SK-N-SH (cell line): ENCODE data around the gene VEGFD.

ENCODE experiments used
- CTCF ChIP-seq: fragments of 200-600 bp; sonication (generic); IDR thresholded peaks from 2 replicates; pipeline ENCODE4 v1.6.1; 2017; ENCODE audit warnings: antibody characterized with exemption, mild to moderate bottlenecking, moderate library complexity
- EP300 ChIP-seq, 2 experiments: IDR thresholded peaks; 2 replicates each; pipeline versions ENCODE4 v1.4.0 to v1.6.1; 2012; ENCODE audit warnings: borderline replicate concordance in 1 of 2, low read depth in 1 of 2, low read length in 1 of 2
- GABPA ChIP-seq: IDR thresholded peaks from 2 replicates; pipeline ENCODE4 v1.4.0; 2012; ENCODE audit warnings: low read depth, mild to moderate bottlenecking
- MAX ChIP-seq: IDR thresholded peaks from 2 replicates; pipeline ENCODE4 v1.4.0; 2012; ENCODE audit warnings: low read depth
- MXI1 ChIP-seq: IDR thresholded peaks from 2 replicates; pipeline ENCODE4 v1.6.1; 2012; ENCODE audit warnings: mild to moderate bottlenecking, low read depth, low read length, improper control_type of control experiment
- POLR2AphosphoS5 ChIP-seq: IDR thresholded peaks from 2 replicates; pipeline ENCODE4 v1.6.1; 2012; ENCODE audit warnings: low read depth, low read length
- RAD21 ChIP-seq: IDR thresholded peaks from 2 replicates; pipeline ENCODE4 v1.6.1; 2012; ENCODE audit warnings: mild to moderate bottlenecking, low read length
- REST ChIP-seq: IDR thresholded peaks from 2 replicates; pipeline ENCODE4 v1.6.1; 2012; ENCODE audit warnings: mild to moderate bottlenecking, low read depth, low read length, moderate library complexity
- RFX5 ChIP-seq: IDR thresholded peaks from 2 replicates; pipeline ENCODE4 v1.6.1; 2012; ENCODE audit warnings: mild to moderate bottlenecking, improper control_type of control experiment, low read length
- SMC3 ChIP-seq: IDR thresholded peaks from 2 replicates; pipeline ENCODE4 v1.6.1; 2012; ENCODE audit warnings: low read depth, low read length, improper control_type of control experiment

DNA sequence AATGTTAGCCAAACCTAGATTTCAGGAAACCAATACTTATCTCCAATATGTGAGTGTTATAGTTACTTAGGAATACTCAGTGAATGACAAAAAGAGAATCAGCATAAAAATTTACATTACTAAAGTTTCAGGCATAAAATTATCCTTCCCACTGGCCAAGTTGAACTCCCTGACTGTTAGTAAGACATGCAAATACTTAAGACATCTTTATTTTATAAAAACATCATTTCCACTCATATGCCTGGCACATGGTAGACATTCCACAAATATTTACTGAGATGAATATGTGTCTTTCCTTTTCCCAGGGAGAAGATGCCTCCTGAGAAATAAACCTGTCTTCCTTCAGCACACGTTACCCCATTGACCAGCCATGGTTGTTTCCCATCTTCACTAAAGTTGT, 7.3 kb downstream of the VEGFD start:
- no peak for TF ChIP-seq CTCF
- no peak for TF ChIP-seq MXI1
- no peak for TF ChIP-seq SMC3
- TF ChIP-seq MAX: no peak
- TF ChIP-seq RFX5: no peak
- peak in 1 of 2 experiments; percentile 13; a peak in 1 of 4 replicates for TF ChIP-seq EP300 (IDR thresholded peaks at IDR 0.05; ENCODE audit: borderline replicate concordance in 1 of 2, low read depth in 1 of 2, low read length in 1 of 2)
- TF ChIP-seq POLR2AphosphoS5: no peak
- no peak for TF ChIP-seq REST
- no peak for TF ChIP-seq GABPA
- TF ChIP-seq RAD21: no peak
